Right lobe of liver (tissue), 4 donors: Measurements from ENCODE around the gene DENND2A.

Source experiments
- POLR2A ChIP-seq: fragments of 450-650 bp; IDR thresholded peaks from one replicate; pipeline ENCODE4 v1.6.1; 2017; ENCODE audit warnings: antibody characterized with exemption, mild to moderate bottlenecking
- TF ChIP-seq, protein P1 (sequence below), 4 donors: fragments of 200-600 bp in 3 of 4; fragments of 450-650 bp in 1 of 4; IDR thresholded peaks; one replicate each; pipeline versions ENCODE4 v1.5.1 to v1.8.0; 2016 to 2022; ENCODE audit warnings: antibody characterized with exemption in 4 of 4, mild to moderate bottlenecking in 2 of 4
- donor health status: DM: no; HTN: no; CAD: no.
- donor health status: DM: no; HTN: no; CAD: no.
- donor health status: DM: no; HTN: yes; CAD: no.

DNA sequence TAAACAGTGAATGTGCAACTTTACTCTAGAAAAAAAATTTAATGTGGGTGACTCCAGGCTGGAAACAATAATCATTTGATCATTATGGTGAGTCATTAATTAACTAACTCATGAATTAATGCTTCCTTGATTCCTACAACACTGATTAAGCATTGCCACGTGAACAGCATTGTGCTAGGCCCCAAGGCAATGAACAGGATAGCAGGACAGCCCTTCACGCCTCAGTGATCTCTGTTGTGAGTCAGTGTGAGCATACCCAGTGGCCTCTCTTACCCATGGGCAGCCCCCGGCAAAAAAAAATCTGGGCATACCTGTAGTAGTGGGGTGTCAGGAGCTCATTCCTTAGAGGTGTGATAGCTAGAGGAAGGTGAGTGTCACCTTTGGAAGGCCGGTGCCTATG is 76.0 kb downstream of the DENND2A start:
- no peak for TF ChIP-seq POLR2A
- TF ChIP-seq, protein P1, sequence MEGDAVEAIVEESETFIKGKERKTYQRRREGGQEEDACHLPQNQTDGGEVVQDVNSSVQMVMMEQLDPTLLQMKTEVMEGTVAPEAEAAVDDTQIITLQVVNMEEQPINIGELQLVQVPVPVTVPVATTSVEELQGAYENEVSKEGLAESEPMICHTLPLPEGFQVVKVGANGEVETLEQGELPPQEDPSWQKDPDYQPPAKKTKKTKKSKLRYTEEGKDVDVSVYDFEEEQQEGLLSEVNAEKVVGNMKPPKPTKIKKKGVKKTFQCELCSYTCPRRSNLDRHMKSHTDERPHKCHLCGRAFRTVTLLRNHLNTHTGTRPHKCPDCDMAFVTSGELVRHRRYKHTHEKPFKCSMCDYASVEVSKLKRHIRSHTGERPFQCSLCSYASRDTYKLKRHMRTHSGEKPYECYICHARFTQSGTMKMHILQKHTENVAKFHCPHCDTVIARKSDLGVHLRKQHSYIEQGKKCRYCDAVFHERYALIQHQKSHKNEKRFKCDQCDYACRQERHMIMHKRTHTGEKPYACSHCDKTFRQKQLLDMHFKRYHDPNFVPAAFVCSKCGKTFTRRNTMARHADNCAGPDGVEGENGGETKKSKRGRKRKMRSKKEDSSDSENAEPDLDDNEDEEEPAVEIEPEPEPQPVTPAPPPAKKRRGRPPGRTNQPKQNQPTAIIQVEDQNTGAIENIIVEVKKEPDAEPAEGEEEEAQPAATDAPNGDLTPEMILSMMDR (IDR thresholded peaks at IDR 0.05) = no peak
